CD4-positive, alpha-beta T cell (primary cell): Measurements from ENCODE around the gene MTMR4. TPM values are rescaled to one million over a fixed set of nuclear protein-coding genes. Genes with fewer than 3 reads are reported as not detected.
"Not testable (repeated sequence)": the region's sequence is repeated elsewhere in the genome, so short reads cannot be mapped to it uniquely, and the experiment has no call there.

Experiments
- ATAC-seq: fragments of 200-7000 bp; cut with Tn5 transposase; one replicate; pipeline ENCODE4 v1.10.0; 2022; ENCODE audit warnings: mild to moderate bottlenecking; ENCODE audit not compliant: poor library complexity
- CTCF ChIA-PET: fragments of 350-600 bp; sonication (Branson Sonifier 250); formaldehyde crosslinking; loops from one replicate; lab custom pipeline; 2021; ENCODE audit warnings: antibody characterized with exemption, inconsistent platforms; lab: Charles Lee
- POLR2A ChIA-PET: fragments of 350-600 bp; sonication (Branson Sonifier 250); formaldehyde crosslinking; loops from one replicate; lab custom pipeline; 2021; ENCODE audit warnings: antibody characterized with exemption, inconsistent platforms; lab: Charles Lee
- DNase-seq, 14 experiments: peaks; one replicate each; pipeline ENCODE4 v3.0.0-alpha.2; 2013 to 2020; ENCODE audit warnings: mixed read lengths in 2 of 14
- H3K27ac ChIP-seq, 2 donors: one replicate each; pipeline versions ENCODE4 v1.5.1 to v1.7.0; 2013; ENCODE audit warnings: low read length in 2 of 2, low read depth in 1 of 2, mild to moderate bottlenecking in 1 of 2
- H3K27me3 ChIP-seq, 2 experiments: 1 replicate in 1 of 2; 2 replicates in 1 of 2; pipeline versions ENCODE4 v1.6.1 to v1.7.0; 2013; ENCODE audit warnings: low read length in 2 of 2, control low read depth in 1 of 2, mild to moderate bottlenecking in 1 of 2, moderate library complexity in 1 of 2; ENCODE audit not compliant: insufficient read depth in 2 of 2, control insufficient read depth in 1 of 2
- H3K36me3 ChIP-seq: one replicate; pipeline ENCODE4 v1.6.1; 2013; ENCODE audit warnings: low read length, control low read depth; ENCODE audit not compliant: insufficient read depth
- H3K4me1 ChIP-seq: one replicate; pipeline ENCODE4 v1.6.1; 2013; ENCODE audit warnings: low read length, control low read depth; ENCODE audit not compliant: insufficient read depth
- H3K4me3 ChIP-seq: one replicate; pipeline ENCODE4 v1.5.1; 2013; ENCODE audit warnings: mild to moderate bottlenecking, low read length, moderate library complexity
- H3K9me3 ChIP-seq, 2 experiments: 1 replicate in 1 of 2; 2 replicates in 1 of 2; pipeline versions ENCODE4 v1.6.1 to v1.7.0; 2013; ENCODE audit warnings: low read length in 2 of 2, mild to moderate bottlenecking in 2 of 2, control low read depth in 1 of 2, moderate library complexity in 1 of 2; ENCODE audit not compliant: control insufficient read depth in 1 of 2, insufficient read depth in 1 of 2
- H3K27ac Mint-ChIP-seq: one replicate; pipeline ENCODE4 v1.8.0; 2020; ENCODE audit warnings: mixed read lengths
- H3K27me3 Mint-ChIP-seq: one replicate; pipeline ENCODE4 v1.8.0; 2021; ENCODE audit warnings: mixed read lengths
- H3K36me3 Mint-ChIP-seq: one replicate; pipeline ENCODE4 v1.8.0; 2021; ENCODE audit warnings: low read depth, mixed read lengths
- H3K4me1 Mint-ChIP-seq: one replicate; pipeline ENCODE4 v1.8.0; 2021; ENCODE audit warnings: low read depth, mixed read lengths
- H3K4me3 Mint-ChIP-seq: one replicate; pipeline ENCODE4 v1.8.0; 2020; ENCODE audit warnings: mild to moderate bottlenecking, mixed read lengths
- H3K9me3 Mint-ChIP-seq: one replicate; pipeline ENCODE4 v1.8.0; 2020; ENCODE audit warnings: mixed read lengths
- CTCF ChIP-seq: fragments of 200-600 bp; IDR thresholded peaks from one replicate; pipeline ENCODE4 v1.8.0; 2022; ENCODE audit warnings: antibody characterized with exemption, mild to moderate bottlenecking
- intact Hi-C, 2 experiments: fragments of 100-400 bp; cut with DNase I in 1 of 2; cut with micrococcal nuclease in 1 of 2; formaldehyde crosslinking; loops; one replicate each; pipeline versions ENCODE4 v1.15.1 to v1.9.0; 2023 to 2025; cut with DNase I, micrococcal nuclease
- total RNA-seq, 174 experiments: library from RNA in 2 of 174; stranded (reverse) in 2 of 174; gene quantifications; one replicate each; pipeline ENCODE4 v1.2.3 and lab custom pipeline; 2021 to 2026

MTMR4 gene
- total RNA-seq, 2 experiments from 2014 or later: 28.8 to 30.0 TPM

GRCh38 chr17:58488428-58488890 is 26.0 kb downstream of the MTMR4 start:
- ATAC-seq (no peak), DNase-seq (peak in 1 of 14 experiments; percentile 11)
- H3K36me3 Mint-ChIP-seq: peaks cover 39% of the 10 kb centered on the region
- no peak overlapping the region for H3K27ac ChIP-seq
- peaks cover 13% of the 10 kb centered on the region for H3K4me1 ChIP-seq
- intact Hi-C loops: loop anchor here in 1 of 2 experiments (5.0 kb wide), 1 partner anchor 171 kb away; no protein-coding TSS in a partner anchor
- H3K9me3 ChIP-seq: no peaks in the 10 kb centered on the region
- peaks cover 35% of the 10 kb centered on the region for H3K36me3 ChIP-seq
- H3K9me3 Mint-ChIP-seq: no peaks in the 10 kb centered on the region
- H3K27me3 Mint-ChIP-seq: no peaks in the 10 kb centered on the region
- H3K4me1 Mint-ChIP-seq: peaks cover 5% of the 10 kb centered on the region
- no peak for TF ChIP-seq CTCF
- peak overlapping the region; percentile 39 for H3K27ac Mint-ChIP-seq
- ChIA-PET CTCF (interaction anchor here (0.8 to 1.6 kb wide), 5 partner anchors 30 to 239 kb away, joined by 3 to 16 read pairs (median 4); no protein-coding TSS in a partner anchor), POLR2A (interaction anchor here (0.7 to 2.1 kb wide), 20 partner anchors 8 to 1574 kb away, joined by 3 to 32 read pairs (median 6); partner anchors contain the start of genes MKS1, RAD51C, RNF43 and SRSF1)
- no peak overlapping the region for H3K4me3 ChIP-seq
- peak overlapping the region; percentile 48 for H3K4me3 Mint-ChIP-seq
- no peaks in the 10 kb centered on the region for H3K27me3 ChIP-seq

GRCh38 chr17:58487589-58488427 is 26.6 kb downstream of the MTMR4 start, which contains the start of gene HSF5:
Gene HSF5, minus strand, starts transcription at chr17:58488408. Its CDS starts 134 bp downstream, at chr17:58488274.
- ChIA-PET CTCF (interaction anchor here (0.7 to 1.6 kb wide), 7 partner anchors 9 to 184 kb away, joined by 3 to 16 read pairs (median 4); partner anchors contain the start of gene MTMR4), POLR2A (interaction anchor here (0.7 to 2.1 kb wide), 21 partner anchors 9 to 1574 kb away, joined by 3 to 32 read pairs (median 6); partner anchors contain the start of genes MKS1, RAD51C, RNF43 and SRSF1)
- Mint-ChIP-seq H3K36me3 (peaks cover 33% of the 10 kb centered on the region), H3K4me3 (peak within 1 kb of the TSS; percentile 62), H3K4me1 (peaks cover 5% of the 10 kb centered on the region), H3K9me3 (no peaks in the 10 kb centered on the region), H3K27ac (peak within 1 kb of the TSS; percentile 39), H3K27me3 (no peaks in the 10 kb centered on the region)
- Histone ChIP-seq H3K4me3 (peak within 1 kb of the TSS; percentile 52), H3K36me3 (peaks cover 29% of the 10 kb centered on the region), H3K27ac (peak within 1 kb of the TSS in 1 of 2 donors; percentile 43), H3K4me1 (peaks cover 13% of the 10 kb centered on the region), H3K27me3 (no peaks in the 10 kb centered on the region), H3K9me3 (no peaks in the 10 kb centered on the region)
- intact Hi-C loops: loop anchor here (1.0 to 5.0 kb wide), 2 partner anchors 171 kb away; no protein-coding TSS in a partner anchor
- ATAC-seq (peak; percentile 93), DNase-seq (peak; percentile 52 to 88 (median 75))
- peak; percentile 68 for TF ChIP-seq CTCF

GRCh38 chr17:58484600-58484999 is 29.8 kb downstream of the MTMR4 start:
- Mint-ChIP-seq H3K27ac (no peak overlapping the region), H3K4me1 (peaks cover 5% of the 10 kb centered on the region), H3K4me3 (no peak overlapping the region), H3K36me3 (peaks cover 21% of the 10 kb centered on the region), H3K27me3 (no peaks in the 10 kb centered on the region), H3K9me3 (no peaks in the 10 kb centered on the region)
- Histone ChIP-seq H3K4me1 (peaks cover 13% of the 10 kb centered on the region), H3K36me3 (peaks cover 4% of the 10 kb centered on the region), H3K9me3 (no peaks in the 10 kb centered on the region), H3K27me3 (no peaks in the 10 kb centered on the region), H3K4me3 (no peak overlapping the region), H3K27ac (no peak overlapping the region)
- no peak for TF ChIP-seq CTCF
- intact Hi-C loops: no loop called here
- ATAC-seq (no peak), DNase-seq (no peak)
- ChIA-PET CTCF (no interaction called here), POLR2A (no interaction called here)

GRCh38 chr17:58481798-58482197 is 32.6 kb downstream of the MTMR4 start:
- H3K9me3 Mint-ChIP-seq, CTCF ChIA-PET: not testable (repeated sequence)
- POLR2A ChIA-PET: interaction anchor here (1.0 kb wide), 1 partner anchor 150 kb away, joined by 3 read pairs; no protein-coding TSS in a partner anchor

More at GRCh38 chr17:58481798-58482197, 32.6 kb downstream of the MTMR4 start:
- DNase-seq, H3K36me3 ChIP-seq, intact Hi-C loops, H3K9me3 ChIP-seq, H3K27me3 ChIP-seq, ATAC-seq, H3K27ac ChIP-seq, H3K4me3 ChIP-seq, H3K4me1 ChIP-seq, H3K4me1 Mint-ChIP-seq, H3K27ac Mint-ChIP-seq, H3K4me3 Mint-ChIP-seq, H3K27me3 Mint-ChIP-seq: not testable (repeated sequence)
- H3K36me3 Mint-ChIP-seq: peaks cover 18% of the 10 kb centered on the region
